NB4 (cell line): Measurements from ENCODE around the gene NRIP1.

ENCODE experiments used
- DNase-seq: peaks from one replicate; pipeline ENCODE4 v3.0.0; 2010; ENCODE audit warnings: low read depth
- H3K4me3 ChIP-seq: one replicate; pipeline ENCODE4 v1.5.1; 2011; ENCODE audit warnings: mild to moderate bottlenecking, low read depth, low read length, moderate library complexity
- CTCF ChIP-seq: IDR thresholded peaks from one replicate; pipeline ENCODE4 v1.5.1; 2012; ENCODE audit warnings: low read depth, low read length
- MYC ChIP-seq: IDR thresholded peaks from 2 replicates; pipeline ENCODE4 v1.6.1; 2011; ENCODE audit warnings: low read depth, low read length
- POLR2A ChIP-seq: IDR thresholded peaks from 2 replicates; pipeline ENCODE4 v1.6.1; 2011; ENCODE audit warnings: mild to moderate bottlenecking; ENCODE audit not compliant: insufficient read length; ENCODE audit errors: extremely low read depth
- TF ChIP-seq, protein P1 (sequence below): IDR thresholded peaks from 2 replicates; pipeline ENCODE4 v1.6.1; 2011; ENCODE audit warnings: low read depth, low read length

NRIP1 gene

DNA sequence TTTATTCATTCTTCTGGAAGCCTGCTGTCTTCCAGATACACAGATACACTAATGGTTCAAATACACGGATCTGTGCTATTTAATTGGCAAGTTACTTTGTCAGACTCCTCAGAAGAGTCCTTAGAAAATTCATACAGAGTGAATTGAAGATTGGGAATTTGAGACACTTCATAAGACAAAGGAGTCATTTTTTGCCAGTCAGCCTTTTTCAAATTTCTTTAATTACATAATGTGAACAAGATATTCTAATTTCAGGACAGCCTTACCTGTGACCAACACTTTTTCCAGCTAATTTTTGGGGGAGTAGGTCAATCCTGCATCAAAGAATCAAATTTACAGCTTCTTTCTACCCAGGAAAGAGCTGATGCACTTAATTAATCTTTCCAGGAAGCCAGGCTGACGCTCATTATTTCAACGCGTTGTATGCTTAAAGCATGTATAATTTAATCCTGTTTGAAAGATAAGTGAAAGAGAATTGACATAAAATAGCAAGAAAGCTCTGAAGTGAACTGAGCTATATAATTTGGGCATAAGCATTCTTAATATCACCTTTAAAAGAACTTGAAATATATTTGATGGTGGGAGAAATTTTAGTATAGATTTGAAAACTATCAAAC lies 12.8 kb upstream of the NRIP1 start:
- no peak overlapping the region for H3K4me3 ChIP-seq
- TF ChIP-seq POLR2A (no peak), CTCF (no peak), MYC (no peak)
- TF ChIP-seq, protein P1, sequence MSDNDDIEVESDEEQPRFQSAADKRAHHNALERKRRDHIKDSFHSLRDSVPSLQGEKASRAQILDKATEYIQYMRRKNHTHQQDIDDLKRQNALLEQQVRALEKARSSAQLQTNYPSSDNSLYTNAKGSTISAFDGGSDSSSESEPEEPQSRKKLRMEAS = no peak
- DNase-seq = no peak

DNA sequence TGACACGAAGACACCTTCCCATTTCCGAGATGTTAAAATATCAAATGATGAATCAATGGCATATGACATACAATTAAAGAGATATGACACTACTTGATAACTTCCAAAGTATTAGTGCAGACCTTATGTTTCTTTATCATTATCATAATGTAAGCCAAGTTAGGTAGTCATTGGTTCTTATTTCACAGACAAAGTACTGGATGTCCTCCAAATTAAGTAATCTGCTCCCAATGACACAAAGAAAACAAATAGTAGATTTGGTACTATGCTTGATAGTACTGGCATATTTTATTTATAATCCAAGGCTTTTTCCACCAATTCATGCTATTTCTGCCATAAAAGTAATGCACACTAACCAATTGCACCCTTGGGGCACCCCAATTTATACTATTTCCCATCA lies 11.9 kb upstream of the NRIP1 start:
- TF ChIP-seq CTCF (no peak), POLR2A (no peak), MYC (no peak)
- TF ChIP-seq, protein P1 = no peak
- H3K4me3 ChIP-seq = no peak overlapping the region
- no peak for DNase-seq

GRCh38 chr21:15071009-15071408 lies 6.2 kb upstream of the NRIP1 start:
- no peak overlapping the region for H3K4me3 ChIP-seq
- no peak for TF ChIP-seq MYC
- no peak for DNase-seq

DNA sequence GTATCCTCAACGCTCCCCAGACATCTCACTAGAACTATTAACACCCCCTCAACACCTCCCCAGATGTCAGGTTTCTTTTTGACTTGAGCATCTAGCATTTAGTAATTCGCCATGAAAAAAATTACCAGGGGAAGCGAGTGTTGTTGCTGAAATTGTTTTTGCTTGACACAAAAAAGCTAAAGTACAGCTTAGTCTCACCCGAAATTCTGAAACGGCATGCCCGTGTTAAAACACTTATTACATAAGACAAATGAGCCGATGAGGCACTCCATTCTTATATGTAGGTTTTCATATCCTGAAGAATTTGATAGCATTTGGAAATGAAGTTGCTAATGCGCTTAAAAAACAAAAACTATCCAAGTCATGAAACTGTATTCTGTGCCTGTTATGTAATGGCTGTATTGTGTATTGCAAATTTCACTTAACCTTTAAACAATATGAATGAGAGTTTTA lies 1.3 kb upstream of the NRIP1 start:
- H3K4me3 ChIP-seq = no peak overlapping the region
- no peak for DNase-seq

GRCh38 chr21:15065392-15066122 lies 757 bp upstream of the NRIP1 start:
- H3K4me3 ChIP-seq = no peak overlapping the region
- TF ChIP-seq MYC (no peak), CTCF (no peak), POLR2A (no peak)
- TF ChIP-seq, protein P1 = no peak
- DNase-seq = peak; percentile 12

More for the DNA sequence above, 1.3 kb upstream of the NRIP1 start:
- TF ChIP-seq, protein P1 = no peak
- TF ChIP-seq POLR2A (no peak), CTCF (no peak), MYC (no peak)

- TF ChIP-seq, protein P1 = no peak
- TF ChIP-seq MYC (no peak), POLR2A (no peak), CTCF (no peak)
- no peak overlapping the region for H3K4me3 ChIP-seq
- DNase-seq = no peak
These were observed 805 bp downstream of the NRIP1 start for GRCh38 chr21:15063814-15064575.
